Stimulated activated CD4-positive, alpha-beta T cell treated with anti-CD3 and anti-CD28 coated beads, Interleukin-4, amount 100 ng/mL, for 1 hour (primary cell): Measurements from ENCODE around the gene UBXN1.

ENCODE experiments used
- DNase-seq: peaks from one replicate; pipeline ENCODE4 v3.0.0-alpha.2; 2020

Gene UBXN1, protein sequence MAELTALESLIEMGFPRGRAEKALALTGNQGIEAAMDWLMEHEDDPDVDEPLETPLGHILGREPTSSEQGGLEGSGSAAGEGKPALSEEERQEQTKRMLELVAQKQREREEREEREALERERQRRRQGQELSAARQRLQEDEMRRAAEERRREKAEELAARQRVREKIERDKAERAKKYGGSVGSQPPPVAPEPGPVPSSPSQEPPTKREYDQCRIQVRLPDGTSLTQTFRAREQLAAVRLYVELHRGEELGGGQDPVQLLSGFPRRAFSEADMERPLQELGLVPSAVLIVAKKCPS

DNA sequence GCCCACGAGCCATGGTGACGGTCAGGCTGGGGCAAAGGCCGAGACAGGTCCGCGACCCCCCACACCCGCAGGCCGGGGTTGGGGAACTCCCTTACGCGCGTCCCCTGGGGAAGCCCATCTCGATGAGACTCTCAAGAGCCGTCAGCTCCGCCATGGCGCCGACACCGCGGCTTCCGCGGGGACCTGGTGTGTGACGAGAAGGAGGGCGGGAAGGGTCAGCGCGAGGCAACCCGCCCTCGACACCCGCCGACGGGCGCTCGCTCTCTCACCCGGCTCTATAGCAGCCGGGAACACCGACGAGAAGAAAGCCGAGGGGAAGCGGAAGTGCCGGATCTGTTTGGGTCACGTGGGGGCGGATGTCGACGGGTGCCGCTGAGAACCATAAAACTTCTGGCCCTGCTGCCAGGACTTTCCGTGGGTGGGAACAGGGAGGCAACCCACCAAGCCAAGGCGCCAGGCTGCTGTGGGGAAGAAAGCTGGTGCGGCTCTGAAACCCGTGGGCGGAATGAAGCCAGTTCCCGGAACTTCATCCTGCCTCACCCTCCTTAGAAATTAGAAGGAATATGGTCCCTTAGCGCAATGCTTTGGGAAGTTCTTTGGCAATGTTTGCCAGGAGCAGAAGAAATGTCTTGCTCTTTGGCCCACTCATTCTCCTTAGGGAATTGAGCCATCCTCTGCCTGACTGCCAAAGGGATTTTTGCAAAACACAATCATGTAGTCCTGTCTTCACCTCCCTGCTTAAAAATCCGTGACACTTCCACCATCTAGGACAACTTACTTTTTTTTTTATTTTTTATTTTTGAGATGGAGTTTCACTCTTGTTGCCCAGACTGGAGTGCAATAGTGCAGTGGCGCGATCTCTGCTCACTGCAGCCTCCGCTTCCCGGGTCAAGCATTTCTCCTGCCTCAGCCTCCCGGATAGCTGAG is at the start of gene UBXN1:
Gene UBXN1, minus strand, starts transcription at position 304 of the 927 bp plus-strand sequence. Its CDS starts 150 bp downstream, at position 154.
- peak; percentile 85 for DNase-seq

DNA sequence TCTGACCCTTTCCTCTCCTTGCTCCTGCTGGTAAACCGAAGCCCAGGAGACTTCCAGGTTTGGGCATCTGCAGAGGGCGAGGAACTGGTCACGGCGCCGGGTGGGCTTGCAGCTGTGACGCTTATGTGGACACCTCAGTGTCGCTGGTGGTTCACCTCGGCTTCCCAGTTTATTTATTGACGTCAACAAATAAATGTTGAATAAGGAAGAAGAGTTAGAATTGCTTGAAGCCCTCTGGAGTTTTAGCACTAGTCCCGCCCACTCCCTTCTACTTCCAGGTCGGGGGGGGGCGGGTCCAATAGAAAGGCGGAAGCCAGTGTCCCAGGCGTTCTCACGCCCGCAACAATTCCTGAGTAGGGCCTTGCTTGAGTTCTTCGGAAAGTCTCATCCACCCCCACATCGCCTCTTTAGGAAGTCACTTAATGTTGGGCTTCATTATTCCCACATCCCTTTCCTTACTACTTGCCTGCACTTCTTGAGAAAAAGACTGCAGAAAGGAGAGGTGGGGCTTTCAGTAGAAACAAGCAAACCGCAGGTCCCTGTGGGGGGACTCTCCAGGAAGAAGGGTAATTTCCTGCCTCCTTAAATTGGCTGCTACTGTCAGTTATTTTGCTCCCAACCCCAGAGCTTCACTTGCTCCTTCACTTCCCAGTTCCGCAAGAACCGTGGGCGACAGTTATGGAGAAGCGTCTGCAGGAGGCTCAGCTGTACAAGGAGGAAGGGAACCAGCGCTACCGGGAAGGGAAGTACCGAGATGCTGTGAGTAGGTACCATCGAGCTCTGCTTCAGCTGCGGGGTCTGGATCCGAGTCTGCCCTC is 49.5 kb upstream of the UBXN1 start, which contains the start of gene TTC9C:
Gene TTC9C, plus strand, starts transcription at position 316 of the 818 bp plus-strand sequence. Its CDS starts 363 bp downstream, at position 679.
- DNase-seq = peak; percentile 82

DNA sequence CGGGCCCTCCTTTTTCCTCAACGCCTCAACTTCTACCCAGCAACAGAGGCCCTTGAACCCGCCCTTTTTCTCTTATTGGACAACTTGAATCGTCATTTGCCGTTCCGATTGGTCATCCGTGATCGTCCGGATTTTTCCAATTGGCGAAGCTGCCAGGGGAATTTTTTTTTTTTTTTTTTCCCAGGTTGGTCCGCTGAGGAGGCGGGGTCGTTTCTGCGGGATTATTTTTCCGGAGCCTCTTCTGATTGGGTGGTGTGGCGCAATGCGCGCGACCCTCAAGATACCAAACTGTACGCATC is 48.9 kb upstream of the UBXN1 start:
- DNase-seq = peak; percentile 68

DNA sequence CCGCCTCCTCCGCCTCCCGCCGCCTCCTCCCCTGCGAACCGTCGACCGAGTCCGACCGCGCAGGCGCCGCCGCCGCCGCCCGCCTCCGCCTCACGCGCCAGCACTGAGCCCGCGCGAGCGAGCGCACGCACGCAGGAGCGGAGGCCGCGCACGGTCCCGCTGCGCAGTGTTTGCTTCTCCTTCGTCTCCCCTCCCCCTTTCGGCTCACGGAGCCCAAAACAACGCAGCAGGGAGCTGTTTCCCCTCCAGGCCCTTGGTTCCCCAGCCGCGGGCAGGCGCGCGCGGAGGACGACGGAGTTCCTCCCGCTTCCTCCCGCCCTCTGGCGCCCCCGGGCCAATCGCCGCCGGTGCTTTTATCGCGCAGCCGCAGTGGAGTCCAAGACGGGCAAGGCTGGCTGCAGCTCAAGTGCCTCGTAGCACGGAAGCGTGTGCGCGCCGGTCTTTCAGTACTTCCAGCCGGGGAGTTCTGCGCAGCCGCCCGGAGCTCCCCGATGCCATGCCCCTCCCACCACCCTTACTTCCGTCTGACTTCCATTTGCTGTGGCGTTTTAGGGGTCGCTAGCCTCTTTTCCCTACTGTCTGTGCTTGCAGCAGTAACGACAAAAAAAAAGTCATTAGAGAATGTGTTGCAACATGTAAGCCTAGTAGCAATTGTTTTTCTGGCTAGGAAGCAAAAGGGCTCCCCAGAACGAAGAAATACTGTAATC is 48.4 kb upstream of the UBXN1 start, which contains the start of gene HNRNPUL2:
Gene HNRNPUL2, minus strand, starts transcription at position 293 of the 707 bp plus-strand sequence. CDS start 301 bp downstream, outside the sequence.
- peak; percentile 98 for DNase-seq

DNA sequence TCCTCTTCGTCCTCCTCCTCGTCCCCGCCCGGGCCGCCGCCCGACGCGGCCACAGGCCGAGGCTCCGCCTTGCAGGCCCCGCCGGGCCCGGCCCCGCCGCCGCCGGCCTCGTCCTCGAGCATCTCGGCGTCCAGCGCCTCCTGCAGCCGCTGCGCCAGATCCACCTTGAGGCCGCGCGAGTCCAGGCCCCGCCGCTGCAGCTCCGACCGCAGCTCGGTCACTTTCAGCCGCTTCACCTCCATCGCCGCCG is 48.0 kb upstream of the UBXN1 start:
- no peak for DNase-seq

DNA sequence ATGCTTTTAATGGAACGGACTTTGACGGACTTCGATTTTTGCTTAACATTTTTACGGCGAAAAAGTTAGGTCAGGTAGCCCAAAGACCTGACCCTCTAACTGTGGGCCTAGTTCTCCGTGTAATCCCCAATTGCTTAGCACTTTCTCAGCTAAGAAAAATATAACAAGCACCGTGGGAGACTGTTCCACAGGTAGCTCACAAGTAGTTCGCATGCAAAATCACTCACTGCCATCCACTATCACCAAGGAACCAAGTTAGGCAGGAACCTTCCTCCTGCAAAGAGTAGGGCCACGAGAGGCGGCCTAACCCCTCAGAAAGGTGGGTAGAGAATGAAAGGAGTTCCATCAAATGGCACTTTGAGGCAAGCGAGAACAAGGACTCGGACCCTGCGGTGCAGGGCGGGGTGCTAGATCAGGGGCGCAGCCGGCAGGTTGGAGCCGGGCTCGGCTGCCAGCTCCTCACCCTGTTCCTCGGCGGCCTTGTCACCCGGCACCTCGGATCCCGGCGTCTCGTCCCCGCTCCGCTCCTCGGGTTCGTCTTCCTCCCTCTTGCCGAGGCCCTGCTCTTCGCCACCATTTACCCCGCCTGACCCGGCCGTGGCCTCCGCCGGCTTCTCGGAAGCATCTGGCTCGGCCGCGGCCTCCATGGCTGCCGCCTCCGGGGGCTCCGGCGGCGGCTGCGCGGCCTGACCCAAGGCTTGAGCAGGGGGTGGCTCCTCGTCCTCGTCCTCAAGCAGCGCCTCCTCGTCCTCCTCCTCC is 47.5 kb upstream of the UBXN1 start:
- peak; percentile 36 for DNase-seq

DNA sequence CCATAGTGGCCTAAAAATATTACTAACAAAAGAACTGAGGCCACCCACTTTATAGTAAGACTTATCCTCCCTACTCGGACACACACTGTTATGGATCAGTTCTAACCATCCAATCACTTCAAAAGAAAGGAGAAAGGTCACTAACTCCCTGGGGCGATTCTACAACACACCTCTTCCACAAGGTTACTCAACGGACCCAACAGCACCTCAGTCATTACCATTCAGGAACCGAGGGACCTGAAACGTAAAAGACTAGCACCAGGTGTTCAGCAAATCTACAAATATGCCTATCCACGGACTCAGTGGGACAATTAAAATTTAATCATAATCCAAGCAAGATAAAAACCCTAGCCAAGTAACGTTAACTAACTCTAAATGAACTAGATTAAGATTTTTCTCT is 46.8 kb upstream of the UBXN1 start:
- DNase-seq = no peak

DNA sequence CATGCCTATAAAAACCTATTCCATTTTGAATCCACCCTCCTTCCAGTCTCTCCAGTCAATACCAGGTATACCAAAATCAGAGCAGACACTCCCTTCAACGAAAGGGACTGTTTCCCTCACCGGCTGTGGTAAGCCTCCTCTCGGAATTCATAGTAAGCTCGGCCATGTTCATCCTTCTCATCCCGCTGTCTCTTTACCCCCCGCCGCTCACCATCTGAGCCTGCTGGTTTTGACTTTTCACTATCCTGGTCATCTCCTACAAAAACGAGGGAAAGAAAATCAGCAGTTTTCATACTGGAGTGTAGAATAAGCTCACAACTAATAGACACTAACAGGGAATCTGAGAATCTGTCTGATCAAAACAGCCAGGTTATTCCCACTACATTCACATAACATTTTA is 45.3 kb upstream of the UBXN1 start:
- no peak for DNase-seq

DNA sequence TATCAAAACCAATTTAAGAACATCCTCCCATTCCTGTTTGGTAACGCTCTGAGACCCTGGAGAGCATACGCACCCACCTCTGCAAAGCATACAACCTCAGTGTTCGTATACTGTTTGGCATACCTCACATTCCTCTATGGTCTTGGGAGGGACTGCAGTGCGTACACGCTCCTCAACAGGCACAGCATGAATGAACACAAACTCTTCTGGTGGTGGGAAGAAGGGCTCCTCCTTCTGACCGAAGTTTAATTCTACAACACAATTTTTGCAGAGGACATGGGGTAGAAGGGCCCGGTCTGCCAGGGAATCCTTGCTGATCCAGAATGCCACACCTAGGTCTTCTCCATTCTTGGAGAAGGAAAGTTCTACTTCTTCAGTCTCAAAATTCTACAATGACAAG is 43.1 kb upstream of the UBXN1 start:
- no peak for DNase-seq

DNA sequence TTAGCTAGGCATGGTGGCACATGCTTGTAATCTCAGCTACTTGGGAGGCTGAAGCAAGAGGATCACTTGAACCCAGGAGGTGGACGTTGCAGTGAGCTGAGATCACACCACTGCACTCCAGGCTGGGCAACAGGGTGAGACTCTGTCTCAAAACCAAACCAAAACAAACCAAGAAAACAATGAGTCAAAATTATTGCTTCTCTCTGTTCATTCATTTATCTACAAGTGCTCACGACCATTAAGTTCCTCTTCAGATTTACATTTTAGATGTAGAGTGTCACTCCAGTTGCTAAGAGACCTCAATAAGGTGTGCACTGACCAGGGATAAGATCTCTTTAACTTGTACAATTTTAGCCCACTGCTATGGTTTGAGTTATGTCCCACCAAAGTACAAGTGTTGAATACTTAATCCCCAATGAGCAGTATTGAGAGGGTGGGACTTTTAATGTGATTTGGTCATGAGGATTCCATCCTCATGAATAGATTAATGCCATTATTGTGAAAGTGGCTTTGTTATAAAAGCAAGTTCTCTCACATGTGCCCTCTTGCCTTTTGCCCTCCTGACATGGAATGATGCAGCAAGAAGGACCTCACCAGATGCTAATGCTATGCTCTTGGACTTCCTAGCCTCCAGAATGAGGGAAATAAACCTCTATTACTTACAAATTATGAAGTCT is 40.6 kb upstream of the UBXN1 start:
- no peak for DNase-seq

DNA sequence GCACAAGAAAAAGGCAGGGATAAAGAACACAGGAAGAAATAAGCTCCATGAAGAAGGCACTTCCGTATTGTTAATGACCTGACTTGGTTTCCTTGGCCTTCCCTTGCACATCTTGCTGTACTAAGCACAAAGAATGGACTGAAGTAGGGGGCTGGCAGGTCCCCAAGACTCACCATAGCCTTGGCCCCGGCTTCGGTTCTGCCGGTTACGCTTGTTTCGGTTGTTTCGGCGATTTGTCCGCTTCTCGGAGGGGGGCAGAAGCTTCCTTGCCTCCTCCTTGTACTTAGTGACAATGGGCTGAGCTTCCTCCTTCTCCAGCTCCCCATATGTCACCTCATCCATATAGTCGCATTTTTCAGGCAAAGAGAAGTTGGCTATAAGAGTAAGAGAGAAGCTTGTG is 37.9 kb upstream of the UBXN1 start:
- no peak for DNase-seq

DNA sequence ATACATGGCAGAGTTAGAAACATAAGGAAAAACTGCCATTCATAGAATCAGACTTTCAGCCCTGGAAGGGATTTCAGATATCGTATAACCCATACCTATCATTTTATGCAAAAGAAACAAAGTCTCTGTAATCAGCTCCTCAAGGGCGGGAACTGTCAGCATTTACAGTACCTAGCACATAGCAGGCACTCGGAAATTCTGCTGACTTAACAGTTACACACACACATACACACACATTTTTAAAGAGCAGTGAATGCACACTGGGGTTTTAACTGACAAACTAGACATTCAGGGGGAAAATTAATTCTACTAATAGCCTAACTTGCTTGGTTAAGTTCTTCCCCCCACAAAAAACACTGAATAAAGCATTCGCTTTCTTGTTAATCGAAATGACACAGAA is 37.3 kb upstream of the UBXN1 start:
- DNase-seq = no peak

DNA sequence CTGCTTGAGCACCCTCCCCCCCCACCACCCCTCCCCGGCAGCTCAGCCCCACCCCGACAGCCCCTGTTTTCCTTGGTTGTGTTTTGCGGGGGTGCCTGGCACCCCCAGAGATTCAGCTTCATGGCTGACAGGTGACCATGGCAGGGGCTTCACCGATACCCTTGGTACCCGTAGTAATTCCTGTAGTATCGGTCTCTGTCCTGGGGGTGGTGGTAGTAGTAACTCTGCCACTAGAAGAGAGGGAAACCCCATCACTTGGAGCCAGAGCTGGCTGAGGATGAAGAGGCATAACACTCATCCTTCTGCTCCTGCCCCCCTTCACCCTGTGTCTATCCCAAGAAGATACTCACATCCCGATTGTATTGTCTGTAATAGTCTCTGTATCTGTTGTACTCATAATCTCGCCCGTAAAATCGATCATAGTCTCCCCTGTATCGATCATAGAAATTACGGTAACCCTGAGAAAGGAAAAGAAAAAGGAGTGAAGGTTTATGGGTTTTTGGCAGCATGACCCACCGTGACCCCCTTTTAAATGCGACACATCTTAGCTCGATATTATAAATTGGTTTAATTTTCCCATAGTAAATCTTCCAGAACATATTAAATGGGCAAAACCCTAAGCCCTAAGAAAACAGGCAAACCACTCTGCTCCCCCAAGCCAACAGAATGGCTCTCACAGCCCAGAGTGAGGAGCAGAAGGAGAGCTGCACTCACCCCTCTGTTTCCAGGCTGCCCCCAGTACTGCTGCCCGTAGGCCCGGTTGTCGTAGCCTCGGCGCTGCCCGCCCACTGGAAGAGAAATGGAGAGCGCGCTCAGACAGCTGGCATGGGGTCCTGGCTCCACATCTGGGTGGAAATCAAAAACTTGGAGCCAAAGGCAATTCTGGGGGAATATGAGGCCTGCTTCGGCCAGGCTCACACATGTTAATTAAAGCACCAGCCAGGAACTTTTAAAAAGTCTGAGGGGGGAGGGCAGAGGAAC is 36.6 kb upstream of the UBXN1 start:
- DNase-seq = no peak

DNA sequence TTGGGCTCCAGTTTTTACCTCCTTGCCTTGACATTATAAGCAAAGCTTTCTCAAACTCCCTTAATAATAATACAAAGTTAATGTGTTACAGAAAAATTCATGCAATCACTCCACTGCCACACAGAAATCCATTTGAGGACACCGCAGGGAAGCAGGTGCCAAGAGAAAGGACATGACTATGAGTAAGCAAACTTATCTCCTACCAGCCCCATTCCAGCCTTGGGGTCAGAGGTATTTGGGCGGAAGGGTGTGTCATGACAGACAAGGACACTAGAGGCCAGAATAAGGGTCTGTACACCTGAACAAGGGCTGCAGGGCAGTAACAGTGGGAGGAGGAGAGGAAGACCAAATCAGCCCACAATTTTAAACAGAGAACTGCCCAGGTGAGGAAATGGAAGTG is 34.5 kb upstream of the UBXN1 start:
- DNase-seq = no peak

DNA sequence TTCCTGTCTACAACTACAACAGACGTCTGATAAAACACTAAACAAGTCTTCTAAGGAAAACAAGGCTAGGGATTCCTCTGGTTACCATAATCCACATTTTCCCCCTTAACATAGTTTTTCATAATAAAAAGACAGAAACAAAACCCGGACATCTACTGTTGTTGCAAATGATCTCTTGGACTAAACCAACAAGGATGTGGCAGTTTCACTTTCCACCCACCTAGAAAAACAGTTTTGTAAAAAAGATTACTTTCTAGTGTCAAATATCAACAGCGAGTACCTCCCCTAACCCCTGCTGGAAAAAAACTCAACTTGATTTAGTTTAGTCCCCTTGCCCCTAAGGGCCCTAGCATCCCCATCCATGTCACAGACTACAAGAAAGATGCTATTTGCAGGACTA is 34.0 kb upstream of the UBXN1 start:
- DNase-seq = no peak

DNA sequence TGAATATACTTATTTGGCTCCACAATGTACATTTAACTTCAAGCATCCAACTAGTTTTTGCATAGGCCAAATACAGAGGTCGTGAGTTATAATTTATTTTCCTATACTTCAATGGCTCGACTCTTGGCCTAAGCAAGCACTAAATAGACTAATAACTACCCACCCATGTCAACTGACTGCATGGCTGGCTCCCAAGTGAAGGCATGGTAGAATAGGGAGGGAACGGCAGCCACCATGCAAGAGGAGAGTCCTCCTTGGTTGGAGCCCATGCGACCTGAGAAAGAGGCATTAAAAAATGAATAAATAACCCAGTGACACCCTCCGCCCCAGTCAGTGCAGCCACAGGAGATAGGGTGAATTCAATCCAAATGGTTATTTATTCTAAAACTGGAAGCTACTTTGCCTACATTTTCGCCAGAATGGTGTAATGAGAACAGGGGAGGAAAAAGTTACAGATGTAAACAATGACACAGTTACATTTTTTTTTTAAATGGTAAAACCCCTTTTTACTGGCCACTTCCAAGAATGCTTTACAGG is 33.5 kb upstream of the UBXN1 start:
- DNase-seq = no peak

DNA sequence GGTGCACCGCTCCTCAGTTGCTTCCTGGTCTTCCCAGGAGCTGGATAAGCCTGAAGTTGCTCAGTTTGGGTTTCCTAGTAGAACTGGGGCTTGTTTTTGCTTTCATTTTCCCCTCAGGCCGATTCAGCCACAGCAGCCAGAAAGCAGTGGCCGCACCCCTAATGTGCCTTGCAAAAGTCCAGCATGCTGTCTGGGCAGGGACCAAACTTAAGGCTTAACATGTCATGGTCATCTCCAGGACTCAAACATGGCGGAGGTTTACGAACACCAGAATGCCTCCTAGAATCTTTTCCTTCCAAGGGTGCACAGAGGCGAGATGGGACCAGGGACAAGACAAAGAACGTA is 31.1 kb upstream of the UBXN1 start:
- peak; percentile 21 for DNase-seq

DNA sequence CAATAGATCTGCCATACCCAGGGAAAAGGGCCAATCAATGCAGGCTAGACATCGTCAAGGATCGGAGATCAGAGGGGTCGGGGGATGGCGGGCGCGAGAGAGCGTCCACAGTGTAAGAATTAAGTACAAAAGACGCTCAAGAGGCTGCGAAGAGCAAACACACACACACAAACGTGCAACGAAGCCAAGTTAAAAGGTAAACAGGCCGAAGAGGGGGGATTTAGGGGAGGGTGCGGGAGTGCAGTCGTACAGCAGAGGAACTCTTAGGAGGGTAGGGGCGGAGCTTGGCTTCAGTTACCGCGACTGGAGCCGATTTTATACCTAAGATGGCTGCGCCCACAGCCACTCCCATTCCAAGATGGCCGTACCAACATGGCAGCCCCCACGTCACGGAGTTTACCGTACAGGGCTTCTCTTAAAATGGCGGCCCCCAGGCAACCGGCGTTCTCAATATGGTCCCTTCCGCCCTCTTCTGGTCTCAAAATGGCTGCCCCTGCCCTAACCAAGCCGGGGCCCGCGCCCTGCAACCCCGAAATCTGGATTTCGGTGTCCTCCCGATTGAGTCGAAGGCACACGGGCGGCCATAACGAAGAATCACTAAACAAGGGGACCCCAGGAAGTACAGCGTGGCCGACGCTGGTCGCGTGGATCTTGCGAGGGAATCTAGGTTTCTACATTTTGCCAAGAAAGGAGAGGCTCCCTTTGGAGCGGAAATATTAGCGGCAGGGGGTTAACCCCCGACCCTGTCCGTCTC is 30.6 kb upstream of the UBXN1 start:
- DNase-seq = peak; percentile 93

DNA sequence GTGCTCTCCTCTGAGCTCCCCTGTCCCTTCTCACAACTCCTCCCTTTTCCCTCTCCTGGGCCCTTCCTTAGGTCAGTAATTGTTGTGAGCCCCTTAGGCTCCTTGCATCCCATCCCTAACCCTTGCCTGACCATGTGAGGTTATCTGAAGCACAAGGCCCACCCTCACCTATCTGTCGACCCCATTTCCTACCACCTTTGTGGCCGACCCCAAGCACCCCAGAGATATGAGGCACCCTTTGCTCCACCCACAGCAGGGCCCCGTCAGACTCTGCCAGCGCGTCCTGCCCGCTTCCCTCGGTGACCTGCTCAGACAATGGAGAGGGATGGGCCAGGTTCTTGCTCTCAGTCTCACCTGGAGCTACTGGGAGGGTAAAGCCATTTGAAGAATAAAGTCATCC is 29.9 kb upstream of the UBXN1 start:
- DNase-seq = peak; percentile 53
